Spleen (tissue), 7 donors: ENCODE data around the gene PRDM16.

Experiments
- CTCF ChIP-seq, 11 experiments: fragments of 200-600 bp in 7 of 11; fragments of 450-650 bp in 4 of 11; sonication (generic) in 4 of 11; IDR thresholded peaks in 8 of 11; conservative IDR thresholded peaks in 3 of 11; 1 replicate in 7 of 11; 2 replicates in 4 of 11; pipeline versions ENCODE4 v1.4.0 to v1.8.0; 2016 to 2021; ENCODE audit warnings: antibody characterized with exemption in 11 of 11, inconsistent platforms in 4 of 11, mild to moderate bottlenecking in 1 of 11
- POLR2A ChIP-seq, 3 donors: fragments of 450-650 bp; IDR thresholded peaks; one replicate each; pipeline ENCODE4 v1.5.1; 2017; ENCODE audit warnings: antibody characterized with exemption in 3 of 3, mild to moderate bottlenecking in 1 of 3
- POLR2AphosphoS5 ChIP-seq, 3 donors: sonication (generic); formaldehyde crosslinking; IDR thresholded peaks; one replicate each; pipeline ENCODE4 v1.5.1; 2017; ENCODE audit warnings: antibody characterized with exemption in 3 of 3
- donor health status: DM: no; HTN: no; CAD: no; lungs with moderate emphysema.
- donor health status: DM: no; HTN: no; CAD: no.
- donor health status: DM: no; HTN: no; CAD: no.

GRCh38 chr1:3478187-3478586, 409.2 kb downstream of the PRDM16 start:
- TF ChIP-seq POLR2AphosphoS5 (IDR thresholded peaks at IDR 0.05) = no peak
- no peak for TF ChIP-seq CTCF (IDR thresholded peaks at IDR 0.05 in 8 of 11, conservative IDR thresholded peaks at IDR 0.05 in 3 of 11)
- no peak for TF ChIP-seq POLR2A (IDR thresholded peaks at IDR 0.05)
